GM12801 (cell line): Measurements from ENCODE around the gene CRYGS.

Experiments used
- CTCF ChIP-seq: IDR thresholded peaks from one replicate; pipeline ENCODE4 v1.5.1; 2011; ENCODE audit warnings: control low read depth; ENCODE audit not compliant: insufficient read length; ENCODE audit errors: extremely low read depth

CRYGS gene

GRCh38 chr3:186513386-186513785 is 30.8 kb downstream of the CRYGS start:
- no peak for TF ChIP-seq CTCF

GRCh38 chr3:186512570-186513302 is 31.4 kb downstream of the CRYGS start:
- TF ChIP-seq CTCF: no peak

GRCh38 chr3:186511702-186512101 is 32.5 kb downstream of the CRYGS start:
- no peak for TF ChIP-seq CTCF

GRCh38 chr3:186511245-186511644 is 32.9 kb downstream of the CRYGS start:
- no peak for TF ChIP-seq CTCF

GRCh38 chr3:186510374-186511079 is 33.7 kb downstream of the CRYGS start:
- no peak for TF ChIP-seq CTCF

- no peak for TF ChIP-seq CTCF
Observed at GRCh38 chr3:186509423-186509822, 34.8 kb downstream of the CRYGS start.

GRCh38 chr3:186506857-186507256 is 37.3 kb downstream of the CRYGS start:
- TF ChIP-seq CTCF: no peak
